DND-41 (cell line): ENCODE measurements around the gene CCDC116.

ENCODE experiments used
- ATAC-seq: fragments of 200-7000 bp; cut with Tn5 transposase; 3 replicates; pipeline ENCODE4 v1.9.1; 2021; ENCODE audit warnings: low read depth; ENCODE audit not compliant: insufficient read depth
- DNase-seq: peaks from one replicate; pipeline ENCODE4 v3.0.0-alpha.2; 2020
- H2AFZ ChIP-seq: 2 replicates; pipeline ENCODE4 v1.6.0; 2012; ENCODE audit warnings: low read depth, low read length
- H3K27ac ChIP-seq: 2 replicates; pipeline ENCODE4 v1.5.1; 2012; ENCODE audit warnings: low read length, inconsistent platforms
- H3K27me3 ChIP-seq: fragments of 200-600 bp; sonication (generic); 2 replicates; pipeline ENCODE4 v1.6.0; 2012; ENCODE audit warnings: low read length, mild to moderate bottlenecking, inconsistent platforms; ENCODE audit not compliant: insufficient read depth, poor library complexity
- H3K36me3 ChIP-seq: 2 replicates; pipeline ENCODE4 v1.5.1; 2012; ENCODE audit warnings: low read length, inconsistent platforms; ENCODE audit not compliant: insufficient read depth
- H3K4me1 ChIP-seq: 2 replicates; pipeline ENCODE4 v1.5.1; 2012; ENCODE audit warnings: mild to moderate bottlenecking, low read length; ENCODE audit not compliant: insufficient read depth
- H3K4me2 ChIP-seq: 2 replicates; pipeline ENCODE4 v1.6.0; 2012; ENCODE audit warnings: mild to moderate bottlenecking, moderate library complexity, low read length, inconsistent platforms; ENCODE audit not compliant: insufficient read depth
- H3K4me3 ChIP-seq, 2 experiments: fragments of 200-600 bp in 1 of 2; shearing (Covaris generic) in 1 of 2; 2 replicates each; pipeline ENCODE4 v1.5.1; 2012 to 2016; ENCODE audit warnings: inconsistent platforms in 2 of 2, low read length in 2 of 2, mild to moderate bottlenecking in 2 of 2, low read depth in 1 of 2, moderate library complexity in 1 of 2
- H3K79me2 ChIP-seq: 2 replicates; pipeline ENCODE4 v1.6.0; 2012; ENCODE audit warnings: low read length, inconsistent platforms; ENCODE audit not compliant: insufficient read depth
- H3K9ac ChIP-seq: 2 replicates; pipeline ENCODE4 v1.6.0; 2012; ENCODE audit warnings: low read depth, mild to moderate bottlenecking, inconsistent platforms, low read length, moderate library complexity
- H3K9me3 ChIP-seq: 2 replicates; pipeline ENCODE4 v1.5.1; 2012; ENCODE audit warnings: low read length, moderate library complexity, mild to moderate bottlenecking, inconsistent platforms; ENCODE audit not compliant: insufficient read depth, severe bottlenecking
- H4K20me1 ChIP-seq: 2 replicates; pipeline ENCODE4 v1.6.0; 2012; ENCODE audit warnings: low read length; ENCODE audit not compliant: insufficient read depth
- EZH2 ChIP-seq: IDR thresholded peaks from 3 replicates; pipeline ENCODE4 v1.6.1; 2012; ENCODE audit warnings: borderline replicate concordance, low read depth, mild to moderate bottlenecking, moderate library complexity, low read length, inconsistent platforms; ENCODE audit not compliant: severe bottlenecking
- TF ChIP-seq, protein P1 (sequence below): IDR thresholded peaks from 2 replicates; pipeline ENCODE4 v1.5.1; 2012; ENCODE audit warnings: borderline replicate concordance, low read length, moderate library complexity, mild to moderate bottlenecking; ENCODE audit not compliant: poor library complexity, severe bottlenecking; ENCODE audit errors: extremely low read depth

The CCDC116 gene

DNA sequence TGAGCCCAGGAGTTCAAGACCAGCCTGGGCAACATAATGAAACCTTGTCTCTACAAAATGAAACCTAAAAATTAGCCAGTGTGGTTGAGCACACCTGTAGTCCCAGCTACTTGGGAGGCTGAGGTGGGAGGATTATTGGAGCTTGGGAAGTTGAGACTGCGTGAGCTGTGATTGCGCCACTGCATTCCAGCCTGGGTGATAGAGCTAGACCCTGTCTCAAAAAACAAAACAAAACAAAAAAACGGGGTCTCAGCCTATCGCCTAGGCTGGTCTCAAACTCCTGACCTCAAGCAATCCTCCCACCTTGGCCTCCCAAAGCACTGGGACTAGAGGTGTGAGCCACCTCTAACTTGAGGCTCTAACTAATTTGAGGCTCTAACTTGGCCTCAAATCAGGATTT is 46.8 kb downstream of the CCDC116 start:
- Histone ChIP-seq H3K9ac (no peak overlapping the region), H3K79me2 (no peaks in the 10 kb centered on the region), H3K27me3 (no peaks in the 10 kb centered on the region), H3K4me2 (no peak overlapping the region), H3K27ac (no peak overlapping the region), H4K20me1 (peaks cover 3% of the 10 kb centered on the region; the same call in 1 of the 2 replicates), H3K9me3 (no peaks in the 10 kb centered on the region), H2AFZ (no peak overlapping the region), H3K4me1 (no peaks in the 10 kb centered on the region), H3K4me3 (no peak overlapping the region), H3K36me3 (peaks cover 55% of the 10 kb centered on the region)
- ATAC-seq (no peak), DNase-seq (no peak)
- TF ChIP-seq, protein P1, sequence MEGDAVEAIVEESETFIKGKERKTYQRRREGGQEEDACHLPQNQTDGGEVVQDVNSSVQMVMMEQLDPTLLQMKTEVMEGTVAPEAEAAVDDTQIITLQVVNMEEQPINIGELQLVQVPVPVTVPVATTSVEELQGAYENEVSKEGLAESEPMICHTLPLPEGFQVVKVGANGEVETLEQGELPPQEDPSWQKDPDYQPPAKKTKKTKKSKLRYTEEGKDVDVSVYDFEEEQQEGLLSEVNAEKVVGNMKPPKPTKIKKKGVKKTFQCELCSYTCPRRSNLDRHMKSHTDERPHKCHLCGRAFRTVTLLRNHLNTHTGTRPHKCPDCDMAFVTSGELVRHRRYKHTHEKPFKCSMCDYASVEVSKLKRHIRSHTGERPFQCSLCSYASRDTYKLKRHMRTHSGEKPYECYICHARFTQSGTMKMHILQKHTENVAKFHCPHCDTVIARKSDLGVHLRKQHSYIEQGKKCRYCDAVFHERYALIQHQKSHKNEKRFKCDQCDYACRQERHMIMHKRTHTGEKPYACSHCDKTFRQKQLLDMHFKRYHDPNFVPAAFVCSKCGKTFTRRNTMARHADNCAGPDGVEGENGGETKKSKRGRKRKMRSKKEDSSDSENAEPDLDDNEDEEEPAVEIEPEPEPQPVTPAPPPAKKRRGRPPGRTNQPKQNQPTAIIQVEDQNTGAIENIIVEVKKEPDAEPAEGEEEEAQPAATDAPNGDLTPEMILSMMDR, result no peak

DNA sequence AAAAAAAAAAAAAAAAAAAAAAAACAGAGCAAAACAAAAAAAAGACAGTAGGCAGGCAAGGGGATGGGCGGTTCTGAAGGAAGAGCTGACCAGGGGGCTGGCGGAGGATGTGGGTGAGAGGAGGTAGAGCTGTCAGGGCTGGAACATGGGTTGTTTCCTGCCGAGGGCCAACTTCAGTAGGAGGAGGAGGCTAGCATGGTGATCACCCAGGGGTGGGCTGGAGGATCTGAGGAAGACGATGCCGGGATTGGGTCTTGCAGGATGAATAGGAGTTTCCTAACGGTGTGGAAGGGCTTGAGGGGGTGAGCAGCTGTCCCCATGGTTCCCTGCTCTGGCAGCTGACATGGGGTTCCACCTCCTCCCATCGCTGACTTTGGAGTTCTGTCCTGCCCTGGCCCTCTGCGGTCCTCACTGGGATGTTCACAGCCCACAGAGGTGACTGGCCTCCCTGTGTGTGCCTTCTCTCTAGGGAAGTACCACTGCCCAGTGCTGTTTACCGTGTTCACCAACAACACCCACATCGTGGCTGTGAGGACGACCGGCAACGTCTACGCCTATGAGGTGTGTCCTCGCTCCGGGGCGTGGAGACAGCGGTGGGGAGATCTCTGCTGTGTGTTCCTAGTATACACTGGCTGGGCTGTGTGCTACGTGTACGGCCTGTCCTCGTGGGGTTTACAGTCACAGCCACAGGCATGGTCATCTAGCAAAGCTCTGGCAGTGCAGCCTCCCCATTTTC is 48.4 kb downstream of the CCDC116 start:
- Histone ChIP-seq H3K9me3 (no peaks in the 10 kb centered on the region), H4K20me1 (peaks cover 3% of the 10 kb centered on the region; the same call in 1 of the 2 replicates), H3K36me3 (peaks cover 48% of the 10 kb centered on the region), H3K27me3 (no peaks in the 10 kb centered on the region), H3K9ac (no peak overlapping the region), H3K4me3 (no peak overlapping the region), H3K4me1 (no peaks in the 10 kb centered on the region), H3K79me2 (no peaks in the 10 kb centered on the region), H2AFZ (no peak overlapping the region), H3K4me2 (no peak overlapping the region), H3K27ac (no peak overlapping the region)
- DNase-seq, result no peak
- no peak for TF ChIP-seq EZH2
- TF ChIP-seq, protein P1, result no peak
- no peak for ATAC-seq

DNA sequence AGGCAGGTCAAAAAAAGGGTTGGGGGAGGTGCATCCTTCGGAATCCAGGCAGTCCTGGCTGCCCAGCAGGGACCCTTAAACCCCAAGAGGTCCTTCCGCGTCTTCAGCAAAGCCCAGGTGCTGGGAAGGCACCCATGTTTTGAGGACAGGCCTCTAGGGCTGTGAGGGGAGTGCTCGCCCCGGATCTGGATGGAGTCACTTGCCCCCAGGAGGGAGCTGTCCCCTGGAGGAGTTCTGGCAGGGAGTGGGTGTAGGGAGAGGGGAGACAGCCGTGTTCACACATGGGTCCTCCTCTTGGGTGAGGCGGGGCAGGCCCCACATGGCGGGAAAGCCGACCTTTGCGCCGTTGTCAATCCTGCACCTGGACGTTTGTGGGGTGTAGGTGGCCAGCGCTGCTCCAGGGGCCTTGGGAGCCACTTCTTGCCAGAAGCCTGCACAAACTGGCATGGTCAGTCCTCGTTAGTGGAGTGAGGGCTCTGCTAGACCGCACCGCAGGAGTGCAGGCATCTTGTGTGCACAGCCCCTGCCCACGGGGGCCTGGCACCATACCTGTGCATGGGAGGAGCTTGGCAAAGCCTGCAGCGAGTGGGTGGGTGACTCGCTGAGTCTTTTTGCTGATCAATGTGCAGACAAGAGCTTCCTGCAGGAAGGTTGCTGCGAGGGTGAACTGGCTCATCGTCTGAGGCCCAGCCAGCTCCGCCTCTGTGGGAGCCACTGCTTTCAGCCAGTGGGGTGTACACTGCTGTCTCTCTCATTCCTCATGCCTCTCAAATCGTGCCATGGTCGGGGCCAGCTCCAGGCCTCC is 49.2 kb downstream of the CCDC116 start:
- Histone ChIP-seq H3K9ac (no peak overlapping the region), H3K36me3 (peaks cover 55% of the 10 kb centered on the region), H3K27me3 (no peaks in the 10 kb centered on the region), H3K4me2 (no peak overlapping the region), H3K79me2 (no peaks in the 10 kb centered on the region), H3K9me3 (no peaks in the 10 kb centered on the region), H3K4me1 (no peaks in the 10 kb centered on the region), H3K4me3 (no peak overlapping the region), H2AFZ (no peak overlapping the region), H4K20me1 (peaks cover 3% of the 10 kb centered on the region; the same call in 1 of the 2 replicates), H3K27ac (no peak overlapping the region)
- DNase-seq, result no peak
- TF ChIP-seq EZH2, result no peak
- TF ChIP-seq, protein P1, result no peak
- no peak for ATAC-seq
